NCI-H226 (cell line): ENCODE data around the gene WWOX.
A peak's percentile ranks its signal among the peaks of the same experiment; 100 is the strongest.
"Not testable (repeated sequence)": the region's sequence is repeated elsewhere in the genome, so short reads cannot be mapped to it uniquely, and the experiment has no call there.

Source experiments
- DNase-seq: peaks from one replicate; pipeline ENCODE4 v3.0.0-alpha.2; 2015

The WWOX gene

DNA sequence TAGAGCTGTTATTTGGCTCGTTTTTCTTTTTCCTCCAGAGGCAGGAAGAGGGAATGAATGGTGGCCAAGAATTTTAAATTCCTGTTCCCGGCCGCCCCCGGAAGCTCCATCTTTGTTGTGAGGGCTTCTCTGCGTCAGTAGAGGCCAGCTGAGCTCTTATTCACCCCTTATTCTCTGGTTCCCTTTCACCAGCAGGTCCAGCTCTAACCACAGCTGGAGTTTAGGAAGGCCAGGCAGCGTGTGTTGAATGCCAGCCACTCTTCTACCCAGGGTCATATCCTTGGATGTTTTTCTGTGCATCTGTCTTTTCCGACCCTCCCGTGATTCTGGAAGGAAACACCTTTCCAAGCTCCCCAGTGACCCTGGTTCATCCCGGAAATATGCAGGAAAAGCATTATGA, 570.5 kb downstream of the WWOX start:
- peak; percentile 15 for DNase-seq

DNA sequence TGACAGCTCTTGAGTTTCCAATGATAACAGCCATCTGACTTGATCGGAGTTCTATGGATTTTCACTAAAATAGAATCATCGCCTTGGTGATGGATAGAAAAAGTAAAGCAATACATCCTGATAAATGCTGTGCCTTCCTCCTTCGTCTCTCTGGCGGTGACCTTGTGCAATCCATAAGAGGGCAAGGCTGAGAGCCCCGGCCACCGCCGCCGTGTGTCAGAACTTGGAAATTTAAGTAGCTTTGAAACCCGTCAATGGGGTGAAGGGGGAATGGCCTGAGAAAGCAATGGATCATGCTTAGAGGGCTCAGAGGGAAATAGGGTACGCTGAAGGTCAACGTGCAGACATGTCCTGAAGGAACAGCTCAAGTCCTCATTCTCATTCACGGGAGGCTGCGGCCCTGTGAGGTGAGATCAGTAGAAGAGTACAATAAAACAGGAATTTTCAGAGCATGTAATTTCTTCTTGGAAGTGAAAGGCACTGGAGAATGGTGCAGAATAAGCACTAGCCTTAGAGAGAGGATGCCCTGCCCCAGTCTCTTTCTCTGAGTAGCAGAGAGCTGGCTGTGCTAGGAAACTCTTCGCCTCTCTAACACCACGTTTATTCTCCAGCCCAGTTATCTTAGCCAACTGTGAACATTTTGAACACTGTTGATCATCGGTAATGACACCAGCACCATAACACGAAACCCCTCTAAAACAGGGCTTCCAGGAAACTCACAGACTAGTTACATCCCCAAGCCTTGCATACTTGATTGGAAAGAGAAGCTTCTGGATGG, 573.5 kb downstream of the WWOX start:
- no peak for DNase-seq

DNA sequence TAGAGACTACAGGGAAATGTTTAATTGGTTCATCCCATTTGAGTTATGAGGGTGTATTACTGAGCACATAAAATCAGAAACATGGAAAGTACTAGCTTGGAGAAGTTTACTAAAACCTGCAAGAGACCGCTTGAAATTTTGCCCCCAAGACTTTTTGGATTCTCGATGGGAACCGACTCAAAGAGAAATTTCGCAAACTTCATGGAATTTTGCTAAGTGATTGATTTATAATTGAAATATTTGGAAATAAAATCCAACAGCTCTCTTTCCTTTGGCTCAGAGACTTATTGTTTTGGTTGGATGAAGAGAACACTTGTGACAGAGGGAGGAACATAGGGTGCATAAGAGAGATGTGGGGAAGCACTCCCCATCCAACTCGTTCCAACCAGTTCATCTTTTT, 574.4 kb downstream of the WWOX start:
- no peak for DNase-seq

- no peak for DNase-seq
Observed at GRCh38 chr16:78675312-78675711, 575.9 kb downstream of the WWOX start.

- no peak for DNase-seq
Observed at GRCh38 chr16:78675951-78676792, 576.7 kb downstream of the WWOX start.

GRCh38 chr16:78677181-78677731, 577.8 kb downstream of the WWOX start:
- DNase-seq: no peak

DNA sequence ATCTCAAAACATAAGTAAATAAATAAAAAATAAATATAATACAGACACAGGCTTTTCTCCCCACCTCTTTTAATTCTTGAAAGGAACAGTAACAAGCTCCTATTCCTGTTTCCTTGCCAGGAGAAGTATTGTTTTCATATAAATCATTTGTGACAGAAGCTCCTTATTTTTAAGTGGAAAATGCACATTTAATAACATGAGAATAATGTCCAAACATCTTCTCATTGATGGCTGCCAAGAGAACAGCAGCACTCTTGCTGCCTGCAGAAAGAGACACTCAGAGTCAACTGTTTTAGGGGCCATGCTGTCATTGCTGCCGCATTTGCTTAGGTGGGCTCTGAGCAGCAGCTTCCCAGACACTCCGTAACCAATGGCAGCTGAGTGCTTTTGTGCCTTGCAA, 580.1 kb downstream of the WWOX start:
- DNase-seq: no peak

- no peak for DNase-seq
Observed at GRCh38 chr16:78681743-78682142, 582.3 kb downstream of the WWOX start.

DNA sequence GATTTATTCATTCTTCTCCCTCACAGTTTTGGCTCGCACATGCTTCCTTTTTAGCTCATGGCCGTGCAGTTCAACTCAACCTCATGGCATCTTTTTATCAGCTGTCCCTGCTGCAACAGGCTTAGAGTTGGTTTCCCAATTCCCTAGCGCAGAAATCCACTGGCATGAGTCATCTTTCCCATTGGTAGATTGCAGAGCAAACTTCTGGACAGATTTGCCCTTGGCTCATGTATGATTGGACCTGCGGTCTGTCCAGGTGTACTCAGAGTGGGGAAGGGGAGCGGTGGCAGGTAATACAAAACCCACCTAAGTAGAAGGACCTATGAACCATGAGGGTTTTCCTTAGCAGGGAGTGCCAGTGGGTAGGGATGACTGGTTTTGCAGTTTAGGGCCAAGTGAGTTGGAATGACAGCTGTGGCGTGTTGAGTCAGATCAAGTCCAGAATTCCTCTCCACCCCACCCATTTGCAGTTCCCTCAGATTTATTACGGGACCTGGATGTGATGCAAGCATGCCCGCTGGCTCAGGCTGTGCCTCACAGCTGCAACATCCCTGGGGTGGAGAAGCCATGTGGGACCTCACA, 584.7 kb downstream of the WWOX start:
- DNase-seq: peak; percentile 96

GRCh38 chr16:78684655-78685375, 585.4 kb downstream of the WWOX start:
- DNase-seq: no peak

DNA sequence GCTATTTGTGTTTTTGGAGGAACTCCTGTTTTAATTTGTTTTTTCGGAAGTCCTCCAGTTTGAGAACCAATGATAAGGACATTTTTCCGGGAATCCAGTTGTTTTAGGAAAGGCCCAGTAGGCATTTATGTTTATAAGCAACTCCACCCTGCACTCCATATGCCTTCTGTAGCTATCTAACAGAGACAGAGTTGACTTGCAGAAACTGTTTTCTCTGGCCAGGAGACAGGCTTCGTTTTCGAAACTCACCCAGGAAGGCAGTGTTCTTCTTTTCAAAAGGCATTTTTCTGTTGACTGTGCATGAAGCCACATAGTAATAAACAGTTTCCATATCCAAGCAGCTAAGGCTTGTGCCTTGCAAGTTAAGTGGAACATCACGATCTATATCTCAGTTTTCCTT, 587.1 kb downstream of the WWOX start:
- no peak for DNase-seq

- DNase-seq: no peak
Observed at GRCh38 chr16:78689028-78689427, 589.6 kb downstream of the WWOX start.

DNA sequence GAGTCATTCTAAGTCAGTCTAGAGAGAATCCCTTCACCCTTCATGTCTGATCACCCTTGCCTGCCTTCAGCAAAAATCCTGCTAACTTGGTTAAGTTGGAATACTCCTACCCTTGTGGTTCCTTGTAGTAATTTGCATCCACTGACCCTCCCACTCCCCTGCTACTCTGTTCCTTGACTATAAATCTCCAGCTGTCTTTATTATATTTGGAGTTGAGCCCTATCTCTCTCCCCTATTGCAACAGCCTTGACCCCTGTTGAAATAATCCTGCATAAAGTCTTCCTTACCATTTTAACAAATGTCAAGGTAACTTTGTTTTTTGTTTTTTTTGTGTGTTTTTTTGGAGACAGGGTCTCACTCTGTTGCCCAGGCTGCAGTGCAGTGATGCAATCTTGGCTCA, 590.1 kb downstream of the WWOX start:
- no peak for DNase-seq

GRCh38 chr16:78690510-78690909, 591.1 kb downstream of the WWOX start:
- DNase-seq: no peak

- DNase-seq: not testable (repeated sequence)
Observed at GRCh38 chr16:78691746-78692145, 592.3 kb downstream of the WWOX start.

DNA sequence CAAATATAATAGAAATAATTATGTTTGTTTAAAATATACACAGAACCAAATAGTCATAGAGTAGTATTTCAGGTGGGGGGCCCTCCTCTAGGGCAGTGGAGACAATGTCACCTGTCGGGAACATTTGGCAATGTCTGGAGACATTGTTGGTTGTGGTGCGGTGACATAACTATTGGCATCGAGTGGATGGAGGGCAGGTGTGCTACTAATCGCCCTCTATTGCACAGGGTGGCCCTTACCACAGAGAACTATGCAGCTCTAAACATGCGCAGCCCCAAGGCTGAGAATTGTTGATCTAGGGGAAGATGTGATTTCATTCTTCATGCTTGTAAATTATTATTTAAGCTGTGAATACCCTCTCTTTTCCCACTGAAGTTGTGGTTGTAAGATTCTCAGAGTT, 594.0 kb downstream of the WWOX start:
- DNase-seq: no peak

DNA sequence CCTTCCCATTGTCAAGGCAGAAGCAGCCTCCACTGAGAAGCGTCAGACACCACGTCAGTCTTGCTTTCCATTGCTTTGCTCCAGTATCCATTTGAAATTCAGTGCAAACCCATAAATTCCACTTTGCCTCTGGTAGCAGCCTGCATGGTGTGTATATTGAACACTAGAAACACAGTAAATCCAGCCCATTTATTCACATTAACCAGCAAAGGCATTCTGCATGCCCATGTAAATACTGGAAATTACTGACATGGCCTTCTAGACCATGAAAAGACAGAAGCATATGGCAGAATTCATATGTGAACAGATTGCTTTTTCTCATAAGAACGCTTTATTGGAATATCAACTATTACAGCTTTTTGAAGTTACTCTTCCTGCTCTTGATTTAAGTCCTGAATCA, 595.0 kb downstream of the WWOX start:
- no peak for DNase-seq

DNA sequence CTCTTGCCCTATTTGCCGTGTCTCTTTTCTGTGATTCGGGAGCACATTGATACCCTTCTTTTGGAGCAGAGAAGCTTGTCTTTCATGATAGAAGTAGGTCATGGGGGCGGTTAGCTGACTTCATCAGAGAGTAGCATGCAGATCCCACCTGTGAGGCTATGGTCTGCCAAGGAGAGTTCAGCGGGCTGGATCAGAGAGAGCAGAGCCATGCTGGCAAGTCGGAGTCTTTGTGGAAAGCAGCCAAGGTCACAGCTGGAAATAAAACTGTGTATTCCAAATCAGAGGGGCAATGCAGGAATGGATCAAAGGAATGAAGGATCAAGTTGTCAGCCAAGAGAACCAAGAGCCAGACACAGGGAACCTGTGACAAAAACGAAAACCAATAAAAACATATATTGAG, 595.9 kb downstream of the WWOX start:
- no peak for DNase-seq

DNA sequence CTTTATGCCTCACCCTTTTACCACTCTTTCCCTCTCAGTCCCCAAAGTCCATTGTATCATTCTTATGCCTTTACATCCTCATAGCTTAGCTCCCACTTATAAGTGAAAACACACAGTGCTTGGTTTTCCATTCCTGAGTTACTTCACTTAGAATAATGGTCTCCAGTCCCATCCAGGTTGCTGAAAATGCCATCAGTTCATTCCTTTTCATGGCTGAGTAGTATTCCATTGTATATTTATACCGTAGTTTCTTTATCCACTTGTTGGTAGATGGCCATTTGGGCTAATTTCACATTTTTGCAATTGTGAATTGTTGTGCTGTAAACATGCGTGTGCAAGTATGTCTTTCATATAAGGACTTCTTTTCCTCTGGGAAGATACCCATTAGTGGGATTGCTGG, 597.3 kb downstream of the WWOX start:
- no peak for DNase-seq

GRCh38 chr16:78697426-78697825, 598.0 kb downstream of the WWOX start:
- no peak for DNase-seq

DNA sequence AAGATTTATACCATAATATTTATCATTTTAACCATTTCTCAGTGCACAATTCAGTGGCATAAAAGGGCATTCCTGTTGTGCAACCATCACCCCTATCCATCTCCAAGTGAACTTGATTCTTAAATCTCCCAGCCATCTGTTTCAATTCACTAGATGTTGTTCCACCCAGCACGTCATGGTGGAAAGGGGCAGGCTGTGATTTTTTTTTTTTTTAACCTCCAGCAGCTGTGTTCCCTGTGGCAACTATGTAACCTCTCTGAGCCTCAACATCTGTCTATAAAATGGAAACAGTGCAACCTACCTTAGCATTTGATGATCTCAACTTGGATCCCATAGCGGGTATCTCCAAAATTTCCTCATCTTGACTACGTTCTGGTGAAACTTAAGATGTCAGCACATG, 604.5 kb downstream of the WWOX start:
- DNase-seq: no peak

GRCh38 chr16:78704416-78704815, 605.0 kb downstream of the WWOX start:
- no peak for DNase-seq

GRCh38 chr16:78705694-78706093, 606.2 kb downstream of the WWOX start:
- DNase-seq: peak; percentile 61
